ACC112 (cell line): ENCODE measurements around the gene DENND1B.

Source experiments
- H2AFZ ChIP-seq: fragments of 200-600 bp; sonication (generic); one replicate; pipeline ENCODE4 v1.6.0; 2017; ENCODE audit warnings: antibody characterized with exemption, low read length; ENCODE audit not compliant: unreplicated experiment
- H3K27ac ChIP-seq: fragments of 200-600 bp; sonication (generic); 2 replicates; pipeline ENCODE4 v1.5.1; 2014; ENCODE audit warnings: low read depth, mild to moderate bottlenecking, antibody characterized with exemption, low read length, moderate library complexity
- H3K27me3 ChIP-seq: fragments of 200-600 bp; sonication (generic); 2 replicates; pipeline ENCODE4 v1.6.1; 2014; ENCODE audit warnings: mild to moderate bottlenecking, antibody characterized with exemption, low read length, moderate library complexity, mixed read lengths; ENCODE audit not compliant: insufficient read depth
- H3K36me3 ChIP-seq: fragments of 200-600 bp; sonication (generic); 2 replicates; pipeline ENCODE4 v1.6.1; 2016; ENCODE audit warnings: mild to moderate bottlenecking, antibody characterized with exemption, low read length, moderate library complexity, mixed read lengths; ENCODE audit not compliant: insufficient read depth
- H3K4me1 ChIP-seq: fragments of 200-600 bp; sonication (generic); one replicate; pipeline ENCODE4 v1.6.1; 2016; ENCODE audit warnings: low read length, mixed read lengths; ENCODE audit not compliant: insufficient read depth, unreplicated experiment, control insufficient read depth
- H3K4me3 ChIP-seq: fragments of 200-600 bp; sonication (generic); 2 replicates; pipeline ENCODE4 v1.5.1; 2014; ENCODE audit warnings: mild to moderate bottlenecking, low read depth, low read length
- H3K79me2 ChIP-seq: fragments of 200-600 bp; sonication (generic); one replicate; pipeline ENCODE4 v1.6.0; 2016; ENCODE audit warnings: low read length; ENCODE audit not compliant: control insufficient read depth, unreplicated experiment, insufficient read depth

Gene DENND1B

DNA sequence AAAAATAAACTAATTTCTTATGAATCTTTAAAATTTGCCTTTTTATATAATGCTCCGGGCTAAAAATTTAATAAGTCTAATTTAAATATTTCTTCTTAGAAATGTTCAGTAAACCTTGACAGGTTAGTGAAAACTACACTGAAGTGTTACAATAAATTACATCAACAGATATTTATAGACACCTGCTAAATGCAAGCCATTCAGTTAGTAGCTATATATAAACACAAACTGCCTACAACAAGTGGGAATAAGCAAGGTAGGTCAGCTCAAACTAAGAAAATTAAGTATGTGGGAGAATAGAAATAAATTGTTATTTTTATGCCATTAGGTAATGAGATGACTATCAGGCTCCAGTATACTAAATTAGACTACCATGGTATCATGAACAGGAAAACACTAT is 215.6 kb downstream of the DENND1B start:
- Histone ChIP-seq H3K36me3 (no peaks in the 10 kb centered on the region), H2AFZ (no peak overlapping the region), H3K4me1 (peaks cover 11% of the 10 kb centered on the region), H3K27me3 (no peaks in the 10 kb centered on the region), H3K79me2 (no peaks in the 10 kb centered on the region), H3K27ac (no peak overlapping the region), H3K4me3 (no peak overlapping the region)

DNA sequence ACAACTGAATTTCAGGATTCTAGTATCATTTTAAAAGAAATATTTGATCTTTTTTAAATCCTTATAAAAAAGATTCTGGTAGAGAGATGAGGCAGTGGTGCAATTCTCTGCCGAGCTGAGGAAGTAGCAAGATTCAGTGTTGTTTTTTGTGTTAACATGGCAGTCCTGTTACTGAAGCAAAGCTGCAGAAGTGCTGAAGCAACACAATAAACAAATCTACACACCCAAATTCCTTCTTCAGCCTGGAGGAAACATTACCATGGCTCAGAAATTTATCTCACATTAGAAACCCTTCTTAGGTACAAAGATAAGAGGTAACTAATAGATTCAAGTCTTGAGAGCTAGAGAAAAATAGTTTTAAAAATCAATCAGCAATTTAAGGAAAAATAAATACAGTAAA is 216.0 kb downstream of the DENND1B start:
- Histone ChIP-seq H2AFZ (no peak overlapping the region), H3K4me3 (no peak overlapping the region), H3K36me3 (no peaks in the 10 kb centered on the region), H3K79me2 (no peaks in the 10 kb centered on the region), H3K27me3 (no peaks in the 10 kb centered on the region), H3K4me1 (peaks cover 11% of the 10 kb centered on the region), H3K27ac (no peak overlapping the region)

DNA sequence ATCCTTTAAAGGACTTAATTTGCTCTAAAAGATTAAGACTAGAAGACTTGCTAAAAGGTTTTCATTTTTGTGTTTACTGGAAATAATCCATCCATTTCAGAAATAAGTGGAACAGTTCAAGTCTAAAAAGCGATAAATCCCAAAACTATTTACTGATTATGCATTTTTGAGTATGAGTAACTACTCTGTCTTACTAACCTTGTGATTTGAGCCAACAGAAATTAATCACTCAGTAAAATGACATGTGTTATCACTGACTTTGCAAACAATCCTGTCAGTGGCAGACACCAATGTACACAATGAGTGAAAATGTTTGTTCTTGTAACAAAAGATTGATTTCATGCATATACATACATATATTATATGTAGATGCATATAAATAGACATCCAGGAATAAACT is 218.0 kb downstream of the DENND1B start:
- peak overlapping the region; percentile 20 for H2AFZ ChIP-seq
- H3K36me3 ChIP-seq = no peaks in the 10 kb centered on the region

DNA sequence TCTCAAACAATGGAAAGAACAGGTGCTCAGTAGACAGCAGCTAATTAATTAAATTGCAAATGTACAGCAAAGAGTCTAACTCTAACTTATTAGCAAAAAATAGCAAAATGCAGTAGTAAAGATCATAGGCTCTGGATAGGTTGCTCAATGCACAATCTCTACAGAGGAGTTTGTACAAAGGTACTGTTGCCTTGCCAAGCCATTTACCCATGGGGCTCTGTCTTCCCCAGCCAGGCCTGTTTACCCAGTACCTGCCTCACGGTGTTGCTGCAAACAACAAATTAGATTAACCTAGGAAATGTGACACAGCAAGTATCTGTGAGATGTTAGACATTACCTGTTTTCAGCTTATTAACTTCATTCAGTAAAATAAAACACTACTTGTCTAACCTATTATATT is 222.0 kb downstream of the DENND1B start:
- no peak overlapping the region for H3K4me3 ChIP-seq

More for the DNA sequence above, 218.0 kb downstream of the DENND1B start:
- Histone ChIP-seq H3K4me1 (peaks cover 11% of the 10 kb centered on the region), H3K4me3 (peak overlapping the region; percentile 64), H3K27me3 (no peaks in the 10 kb centered on the region), H3K79me2 (no peaks in the 10 kb centered on the region), H3K27ac (no peak overlapping the region)

DNA sequence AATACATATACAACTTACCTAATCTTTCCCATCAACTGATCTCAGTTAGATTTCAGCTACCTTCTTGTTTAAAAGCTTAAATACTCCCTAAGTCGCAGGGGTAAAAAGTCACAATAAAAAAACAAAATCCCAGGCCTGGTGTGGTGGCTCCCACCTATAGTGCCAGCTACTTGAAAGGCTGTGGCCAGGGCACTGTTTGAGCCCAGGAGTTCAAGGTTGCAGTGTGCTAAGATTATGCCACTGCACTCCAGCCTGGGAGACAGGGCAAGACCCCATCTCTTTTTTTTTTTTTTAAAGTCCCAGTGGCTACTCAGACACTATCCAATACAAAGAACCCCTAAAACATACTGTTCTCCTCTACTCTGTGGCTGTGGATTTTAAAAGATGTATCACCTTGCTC is 228.3 kb downstream of the DENND1B start:
- no peak overlapping the region for H3K4me3 ChIP-seq
- H3K79me2 ChIP-seq = no peaks in the 10 kb centered on the region
- no peaks in the 10 kb centered on the region for H3K4me1 ChIP-seq
- H3K27ac ChIP-seq = no peak overlapping the region
- no peaks in the 10 kb centered on the region for H3K27me3 ChIP-seq
- H2AFZ ChIP-seq = no peak overlapping the region
- H3K36me3 ChIP-seq = no peaks in the 10 kb centered on the region

More for the DNA sequence above, 222.0 kb downstream of the DENND1B start:
- Histone ChIP-seq H3K27me3 (no peaks in the 10 kb centered on the region), H3K79me2 (no peaks in the 10 kb centered on the region), H2AFZ (no peak overlapping the region), H3K4me1 (peaks cover 11% of the 10 kb centered on the region), H3K36me3 (no peaks in the 10 kb centered on the region), H3K27ac (no peak overlapping the region)

DNA sequence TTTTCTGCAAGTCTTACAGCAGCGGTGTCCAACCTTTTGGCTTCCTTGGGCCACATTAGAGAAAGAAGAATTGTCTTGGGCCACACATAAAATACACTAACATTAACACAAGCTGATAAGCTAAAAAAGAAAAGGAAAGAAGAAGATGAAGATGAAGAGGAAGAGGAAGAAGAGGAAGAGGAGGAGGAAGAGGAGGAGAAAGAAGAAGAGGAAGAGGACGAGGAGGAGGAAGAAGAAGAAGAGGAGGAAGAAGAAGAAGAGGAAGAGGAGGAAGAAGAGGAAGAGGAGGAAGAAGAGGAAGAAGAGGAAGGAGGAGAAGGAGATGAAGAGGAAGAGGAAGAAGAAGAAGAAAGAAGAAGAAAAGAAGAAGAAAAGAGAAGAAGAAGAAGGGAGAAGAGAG is 230.7 kb downstream of the DENND1B start:
- no peak overlapping the region for H3K27ac ChIP-seq
- no peaks in the 10 kb centered on the region for H3K4me1 ChIP-seq
- H3K79me2 ChIP-seq = no peaks in the 10 kb centered on the region
- no peaks in the 10 kb centered on the region for H3K36me3 ChIP-seq
- H3K27me3 ChIP-seq = no peaks in the 10 kb centered on the region
- H2AFZ ChIP-seq = no peak overlapping the region
- no peak overlapping the region for H3K4me3 ChIP-seq

DNA sequence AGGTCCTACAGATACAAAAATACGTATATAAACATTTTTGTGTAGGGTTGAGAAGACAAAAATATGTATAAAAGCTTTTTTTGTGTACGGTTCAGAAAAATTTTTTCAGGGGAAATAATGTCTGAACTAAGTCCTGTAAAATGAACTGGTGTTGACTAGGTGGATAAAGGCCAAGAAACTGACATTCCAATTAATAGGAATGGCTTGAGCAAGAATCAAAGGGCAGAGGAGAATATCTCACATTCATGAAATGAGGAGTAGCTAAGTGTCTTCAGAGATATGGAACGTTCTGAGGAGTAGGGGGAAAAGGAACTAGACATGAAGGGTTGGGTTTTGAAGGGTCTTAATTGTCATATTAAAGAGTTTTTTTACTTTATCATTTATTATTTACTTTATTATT is 231.2 kb downstream of the DENND1B start:
- Histone ChIP-seq H3K27ac (no peak overlapping the region), H3K36me3 (no peaks in the 10 kb centered on the region), H2AFZ (no peak overlapping the region), H3K4me3 (no peak overlapping the region), H3K79me2 (no peaks in the 10 kb centered on the region), H3K27me3 (no peaks in the 10 kb centered on the region), H3K4me1 (no peaks in the 10 kb centered on the region)

DNA sequence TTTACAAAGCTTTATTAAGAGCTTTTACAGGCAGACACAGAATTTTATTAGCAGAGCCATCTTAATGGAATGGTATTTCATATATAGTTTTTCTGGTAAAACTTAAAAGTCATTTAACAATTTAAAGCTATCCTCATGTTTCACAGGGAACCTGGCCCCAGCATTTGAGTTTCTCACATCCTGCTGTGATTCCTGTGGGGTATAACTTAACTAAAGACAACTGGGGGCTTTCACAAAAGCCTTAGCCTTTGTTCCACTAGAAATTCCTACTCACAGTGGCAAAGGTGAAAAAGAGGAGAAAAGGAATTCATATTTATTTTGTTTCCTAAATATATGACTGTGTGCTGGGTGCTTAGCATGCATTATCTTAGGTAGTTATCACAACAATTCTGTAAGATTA is 233.9 kb downstream of the DENND1B start:
- Histone ChIP-seq H3K79me2 (no peaks in the 10 kb centered on the region), H2AFZ (no peak overlapping the region)

DNA sequence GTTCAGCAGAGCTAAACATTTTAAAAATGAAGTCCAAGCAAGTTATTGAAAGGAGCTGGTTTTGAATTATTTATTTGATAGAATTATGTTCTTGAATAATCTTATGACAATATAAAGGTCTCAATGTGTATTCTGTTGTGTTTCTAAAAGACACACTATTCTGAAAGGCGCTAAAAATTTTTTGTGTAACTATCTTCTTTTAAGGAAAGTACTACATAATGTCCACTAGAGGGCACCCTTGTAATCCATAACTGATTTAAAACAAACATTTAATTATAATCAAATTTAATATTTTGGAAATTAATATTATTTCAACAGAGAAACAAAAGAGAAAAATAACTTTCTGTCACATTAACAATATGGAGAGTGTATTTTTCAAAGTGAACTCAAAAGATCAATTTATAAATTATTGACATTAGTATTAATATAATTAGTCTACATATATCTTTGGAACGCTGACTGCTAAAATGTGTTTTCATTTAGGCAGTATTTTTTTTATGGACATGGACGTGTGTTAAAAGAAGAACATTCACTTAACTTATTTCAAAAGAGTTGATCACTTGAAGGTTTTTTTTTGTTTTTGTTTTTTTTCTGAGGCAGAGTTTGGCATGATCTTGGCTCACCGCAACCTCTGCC is 248.4 kb downstream of the DENND1B start:
- Histone ChIP-seq H3K4me3 (no peak overlapping the region), H3K27me3 (no peaks in the 10 kb centered on the region), H3K79me2 (no peaks in the 10 kb centered on the region), H3K36me3 (no peaks in the 10 kb centered on the region), H3K27ac (no peak overlapping the region), H2AFZ (no peak overlapping the region), H3K4me1 (no peaks in the 10 kb centered on the region)

More for the DNA sequence above, 233.9 kb downstream of the DENND1B start:
- Histone ChIP-seq H3K27me3 (no peaks in the 10 kb centered on the region), H3K4me1 (no peaks in the 10 kb centered on the region), H3K36me3 (no peaks in the 10 kb centered on the region), H3K27ac (no peak overlapping the region), H3K4me3 (no peak overlapping the region)

DNA sequence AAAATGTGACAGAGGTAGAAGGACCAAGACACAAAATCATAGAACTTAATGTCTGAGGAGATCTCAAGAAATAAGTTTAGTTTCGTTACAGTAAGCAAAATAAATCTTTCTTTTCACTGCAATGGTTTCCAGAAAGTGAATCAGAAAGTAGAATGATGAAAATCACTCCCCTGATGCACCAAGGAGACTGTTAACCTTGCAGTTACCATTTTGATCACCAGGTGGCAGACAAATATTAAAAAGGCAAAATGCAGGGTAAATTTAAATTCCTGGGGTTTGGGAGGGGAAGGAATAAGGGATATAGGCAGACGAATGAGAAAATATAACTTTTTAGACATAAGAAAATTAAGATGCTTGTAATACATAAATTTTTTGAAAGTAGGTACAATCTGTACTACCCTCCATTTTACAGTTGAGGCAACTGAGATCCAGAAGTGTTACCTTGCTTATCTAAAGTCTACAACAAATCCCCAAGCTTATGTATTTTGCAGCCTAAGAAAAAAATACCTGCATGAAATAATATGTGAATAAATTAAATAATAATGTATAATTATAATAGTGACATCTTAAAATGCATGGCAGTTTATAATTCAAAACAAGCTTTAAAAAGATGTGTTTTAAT is 254.1 kb downstream of the DENND1B start:
- Histone ChIP-seq H3K79me2 (no peaks in the 10 kb centered on the region), H3K36me3 (no peaks in the 10 kb centered on the region), H3K4me3 (no peak overlapping the region), H3K4me1 (no peaks in the 10 kb centered on the region), H3K27me3 (no peaks in the 10 kb centered on the region), H2AFZ (no peak overlapping the region), H3K27ac (no peak overlapping the region)

DNA sequence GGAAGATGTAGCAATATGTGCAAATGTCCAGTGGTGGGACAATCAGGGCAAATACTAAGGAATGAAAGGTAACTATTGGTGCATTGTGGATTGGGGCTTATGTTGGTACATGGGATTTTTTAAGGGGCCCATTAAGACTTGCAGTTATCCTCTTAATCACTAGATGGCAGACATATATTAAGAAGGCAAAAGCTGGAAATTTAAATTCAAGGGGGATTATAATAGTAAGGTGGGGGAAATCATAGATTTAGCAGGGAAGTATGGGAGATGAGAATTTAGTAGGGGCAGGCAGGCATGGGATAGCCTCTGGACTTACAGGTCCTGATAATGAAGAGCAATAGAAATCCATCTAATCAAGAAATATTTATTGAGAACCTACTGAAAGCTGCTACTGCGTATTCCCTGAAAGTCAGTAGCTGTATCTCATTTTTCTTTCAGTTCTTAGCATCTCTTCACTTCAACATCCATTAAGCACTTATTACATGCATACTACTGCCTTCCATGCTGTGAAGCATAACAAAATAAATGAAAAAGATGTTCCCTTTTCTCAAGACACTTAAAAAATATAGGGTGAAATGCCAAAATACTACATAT is 255.4 kb downstream of the DENND1B start:
- H2AFZ ChIP-seq = no peak overlapping the region
- no peak overlapping the region for H3K4me3 ChIP-seq
- no peaks in the 10 kb centered on the region for H3K79me2 ChIP-seq
- no peaks in the 10 kb centered on the region for H3K4me1 ChIP-seq
- H3K27me3 ChIP-seq = no peaks in the 10 kb centered on the region
- no peak overlapping the region for H3K27ac ChIP-seq
- H3K36me3 ChIP-seq = no peaks in the 10 kb centered on the region
